ENCODE measurements around the gene G6PC3. TPM values are rescaled to one million over a fixed set of nuclear protein-coding genes. Genes with fewer than 3 reads are reported as not detected.

G6PC3 gene
- total RNA-seq, 1 donor from 2014 or later: 37.5 TPM

DNA sequence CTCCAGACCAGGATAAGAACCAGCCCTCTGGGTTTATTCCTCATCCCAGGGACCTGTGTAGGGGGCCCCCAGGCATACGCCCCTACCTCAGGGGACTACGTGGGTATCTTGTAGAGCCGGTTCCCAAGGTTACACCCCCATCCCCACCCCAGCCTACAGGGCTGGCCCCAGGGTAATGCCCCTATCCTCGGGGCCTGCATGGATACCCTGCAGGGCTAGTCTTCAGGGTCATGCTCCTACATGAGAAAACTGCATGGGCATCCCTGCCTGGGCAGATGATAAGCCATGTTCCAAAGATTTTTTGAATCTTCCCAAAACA is 38.7 kb downstream of the G6PC3 start:
- no peaks in the 10 kb centered on the region for H3K36me3 ChIP-seq (ENCODE audit: control insufficient read depth, insufficient read depth, low read length)
- H3K27me3 ChIP-seq (ENCODE audit: control insufficient read depth, insufficient read depth, low read length): no peaks in the 10 kb centered on the region
- no peak for DNase-seq (ENCODE audit: low read depth)
- TF ChIP-seq, protein P1, sequence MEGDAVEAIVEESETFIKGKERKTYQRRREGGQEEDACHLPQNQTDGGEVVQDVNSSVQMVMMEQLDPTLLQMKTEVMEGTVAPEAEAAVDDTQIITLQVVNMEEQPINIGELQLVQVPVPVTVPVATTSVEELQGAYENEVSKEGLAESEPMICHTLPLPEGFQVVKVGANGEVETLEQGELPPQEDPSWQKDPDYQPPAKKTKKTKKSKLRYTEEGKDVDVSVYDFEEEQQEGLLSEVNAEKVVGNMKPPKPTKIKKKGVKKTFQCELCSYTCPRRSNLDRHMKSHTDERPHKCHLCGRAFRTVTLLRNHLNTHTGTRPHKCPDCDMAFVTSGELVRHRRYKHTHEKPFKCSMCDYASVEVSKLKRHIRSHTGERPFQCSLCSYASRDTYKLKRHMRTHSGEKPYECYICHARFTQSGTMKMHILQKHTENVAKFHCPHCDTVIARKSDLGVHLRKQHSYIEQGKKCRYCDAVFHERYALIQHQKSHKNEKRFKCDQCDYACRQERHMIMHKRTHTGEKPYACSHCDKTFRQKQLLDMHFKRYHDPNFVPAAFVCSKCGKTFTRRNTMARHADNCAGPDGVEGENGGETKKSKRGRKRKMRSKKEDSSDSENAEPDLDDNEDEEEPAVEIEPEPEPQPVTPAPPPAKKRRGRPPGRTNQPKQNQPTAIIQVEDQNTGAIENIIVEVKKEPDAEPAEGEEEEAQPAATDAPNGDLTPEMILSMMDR (IDR thresholded peaks at IDR 0.05; ENCODE audit: insufficient read depth, low read length, poor library complexity, severe bottlenecking): no peak
- H3K4me3 ChIP-seq (ENCODE audit: low read depth, low read length): no peak overlapping the region

DNA sequence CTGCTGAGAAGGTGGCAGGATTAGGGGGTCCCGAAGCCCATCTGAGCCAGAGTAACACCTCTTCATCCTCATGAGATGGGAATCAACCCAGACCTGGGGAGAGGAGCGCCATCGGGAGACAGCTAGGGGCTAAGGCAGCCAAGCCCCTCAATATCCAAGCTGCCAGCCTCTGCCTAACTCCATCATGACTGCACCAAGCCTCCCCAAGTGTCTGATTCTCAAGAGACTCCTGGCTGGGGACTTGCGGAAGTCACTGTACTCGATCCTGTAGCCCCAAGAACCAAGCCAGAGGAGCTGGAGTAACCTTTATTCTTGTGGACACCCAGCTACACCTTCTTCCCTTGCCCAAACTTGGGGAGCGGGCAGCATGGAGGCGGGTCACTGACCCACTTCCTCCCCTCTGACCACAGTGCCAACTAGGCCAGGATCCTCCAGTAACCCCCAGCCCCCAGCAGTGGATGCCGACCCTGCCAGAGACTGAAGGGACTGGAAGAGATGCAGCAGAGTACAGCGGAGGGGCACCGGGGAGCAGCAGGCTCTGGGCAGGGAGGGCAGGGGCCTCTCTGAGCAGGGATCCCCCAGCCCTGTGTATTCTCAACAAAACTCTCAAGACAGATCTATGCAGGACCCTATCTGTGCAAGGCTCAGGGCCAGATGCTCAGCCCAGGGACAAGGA is 39.6 kb downstream of the G6PC3 start:
- no peak overlapping the region for H3K4me3 ChIP-seq (ENCODE audit: low read depth, low read length)
- no peak for DNase-seq (ENCODE audit: low read depth)
- H3K36me3 ChIP-seq (ENCODE audit: control insufficient read depth, insufficient read depth, low read length): no peaks in the 10 kb centered on the region
- no peaks in the 10 kb centered on the region for H3K27me3 ChIP-seq (ENCODE audit: control insufficient read depth, insufficient read depth, low read length)
- TF ChIP-seq, protein P1 (IDR thresholded peaks at IDR 0.05; ENCODE audit: insufficient read depth, low read length, poor library complexity, severe bottlenecking): no peak

DNA sequence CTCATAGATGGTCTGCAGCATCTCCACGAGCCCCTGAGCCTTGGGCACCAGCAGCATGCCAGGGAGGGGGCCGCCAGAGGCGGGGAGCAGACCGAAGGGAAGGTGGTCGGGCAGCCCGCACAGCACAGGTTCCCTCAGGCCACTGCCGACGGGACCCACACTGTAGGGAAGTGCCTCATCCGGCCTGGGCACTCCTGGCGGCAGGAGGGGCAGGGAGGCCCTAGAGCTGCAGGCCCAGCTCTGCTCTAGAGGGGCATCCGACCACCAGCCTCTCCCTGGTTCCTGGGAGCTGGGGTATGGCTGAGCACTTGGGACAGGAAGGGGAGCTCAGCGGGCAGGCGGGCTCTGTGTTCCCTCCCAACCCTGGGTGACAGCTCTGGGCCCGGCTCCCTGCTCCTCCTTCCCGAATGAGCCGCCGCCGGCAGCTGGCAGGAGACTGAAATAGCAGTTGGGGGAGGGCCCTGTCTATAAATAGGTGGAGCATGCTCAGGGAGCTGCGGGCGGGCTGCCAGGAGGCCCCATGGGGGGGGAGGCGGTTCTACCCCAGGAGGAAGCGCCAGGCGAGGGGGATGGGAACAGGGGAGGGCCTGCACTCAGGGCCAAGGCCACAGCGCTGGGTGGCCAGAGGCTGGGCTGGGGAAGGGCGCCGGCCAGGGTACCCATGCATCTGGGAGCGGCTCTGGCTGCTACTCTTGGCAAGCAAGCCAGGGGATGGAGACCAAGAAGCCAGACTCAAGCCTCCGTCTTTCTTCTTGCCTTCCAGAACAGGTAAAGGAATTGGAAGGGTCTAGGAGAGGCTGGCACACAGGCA is 40.5 kb downstream of the G6PC3 start:
- no peak for DNase-seq (ENCODE audit: low read depth)
- Histone ChIP-seq H3K4me3 (ENCODE audit: low read depth, low read length) (no peak overlapping the region), H3K27me3 (ENCODE audit: control insufficient read depth, insufficient read depth, low read length) (no peaks in the 10 kb centered on the region), H3K36me3 (ENCODE audit: control insufficient read depth, insufficient read depth, low read length) (no peaks in the 10 kb centered on the region)
- TF ChIP-seq, protein P1 (IDR thresholded peaks at IDR 0.05; ENCODE audit: insufficient read depth, low read length, poor library complexity, severe bottlenecking): no peak

DNA sequence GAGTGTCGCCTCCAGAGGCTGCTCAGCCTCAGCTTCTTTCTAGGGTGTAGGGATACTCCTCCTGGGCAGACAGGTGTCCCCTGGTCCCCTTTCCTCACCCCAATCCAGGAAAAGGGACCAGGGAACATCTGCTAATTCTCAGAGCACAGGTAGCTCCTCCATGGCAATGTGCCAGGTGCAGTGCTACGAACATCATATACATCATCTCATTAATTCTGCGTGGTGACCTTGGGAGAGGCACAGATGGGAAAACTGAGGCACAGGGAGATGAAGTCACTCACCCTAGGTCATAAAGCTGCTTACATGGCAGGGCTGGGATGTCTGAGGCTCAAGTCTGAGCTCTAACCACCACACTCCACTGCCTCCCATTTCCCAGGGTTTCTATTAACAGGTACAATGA is 41.2 kb downstream of the G6PC3 start:
- TF ChIP-seq, protein P1 (IDR thresholded peaks at IDR 0.05; ENCODE audit: insufficient read depth, low read length, poor library complexity, severe bottlenecking): no peak
- H3K36me3 ChIP-seq (ENCODE audit: control insufficient read depth, insufficient read depth, low read length): no peaks in the 10 kb centered on the region
- no peak for DNase-seq (ENCODE audit: low read depth)

DNA sequence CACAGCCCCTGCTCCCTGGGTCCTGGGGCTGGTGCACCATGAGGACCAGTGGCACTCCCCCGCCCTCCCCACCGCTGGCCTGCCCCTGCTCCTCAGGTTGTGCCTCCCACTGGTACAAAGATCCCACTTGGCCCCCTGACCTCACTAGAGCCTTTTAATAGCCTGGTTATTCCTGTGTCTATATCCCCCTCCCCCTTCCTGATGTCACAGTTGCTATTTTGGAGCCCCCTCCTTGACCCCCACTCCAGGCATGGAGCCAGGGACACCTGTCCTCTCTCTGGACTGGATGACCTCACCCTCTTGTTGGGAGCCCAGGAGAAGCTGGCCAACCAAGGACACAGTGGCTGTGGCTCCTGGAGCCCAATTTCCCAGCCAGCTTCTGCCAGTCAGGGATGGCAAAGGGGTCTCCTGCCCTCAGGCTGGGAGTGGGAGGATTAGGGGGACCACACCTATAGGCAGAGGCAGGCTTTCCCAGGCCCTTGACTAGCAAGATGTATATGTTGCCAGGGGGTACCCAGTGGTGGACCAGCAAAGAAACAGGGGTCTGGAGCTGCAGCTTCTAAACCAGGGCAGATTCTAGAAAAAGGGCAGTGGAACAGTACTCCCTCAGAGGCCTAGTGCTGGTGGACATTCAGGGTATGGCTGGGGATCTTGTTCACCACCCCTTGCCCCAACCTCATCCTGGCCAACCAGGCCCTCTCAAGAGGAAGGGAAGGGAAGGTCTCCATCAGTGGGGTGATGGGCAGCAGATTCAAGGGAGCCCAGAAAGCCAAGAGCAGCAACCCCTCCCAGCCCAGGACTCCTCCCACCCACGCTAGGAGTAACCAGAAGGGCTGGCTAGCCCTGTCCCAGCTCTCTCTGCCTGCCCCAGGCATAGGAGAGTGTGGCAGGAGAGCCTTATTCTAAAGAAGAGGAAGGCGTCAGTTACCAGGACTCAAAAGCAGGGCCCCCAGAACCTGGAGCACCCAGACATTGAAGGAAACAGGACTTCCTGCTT is 42.0 kb downstream of the G6PC3 start:
- Histone ChIP-seq H3K27me3 (ENCODE audit: control insufficient read depth, insufficient read depth, low read length) (no peaks in the 10 kb centered on the region), H3K36me3 (ENCODE audit: control insufficient read depth, insufficient read depth, low read length) (no peaks in the 10 kb centered on the region), H3K4me3 (ENCODE audit: low read depth, low read length) (no peak overlapping the region)
- TF ChIP-seq, protein P1 (IDR thresholded peaks at IDR 0.05; ENCODE audit: insufficient read depth, low read length, poor library complexity, severe bottlenecking): no peak
- no peak for DNase-seq (ENCODE audit: low read depth)

More for the DNA sequence above, 41.2 kb downstream of the G6PC3 start:
- no peaks in the 10 kb centered on the region for H3K27me3 ChIP-seq (ENCODE audit: control insufficient read depth, insufficient read depth, low read length)
- H3K4me3 ChIP-seq (ENCODE audit: low read depth, low read length): no peak overlapping the region

All from kidney epithelial cell (primary cell).